HEK293 (cell line): ENCODE measurements around the gene MICAL3.

Experiments used
- CTCF ChIA-PET: fragments of 350-600 bp; formaldehyde crosslinking; extraction: SDS; loops from one replicate; lab custom pipeline; 2021; ENCODE audit warnings: antibody characterized with exemption; lab: Yijun Ruan, JAX
- POLR2A ChIA-PET: fragments of 300-600 bp; formaldehyde crosslinking; extraction: SDS; loops from one replicate; lab custom pipeline; 2020; ENCODE audit warnings: antibody characterized with exemption, inconsistent platforms; lab: Yijun Ruan, JAX
- H3K27ac ChIP-seq: fragments of 200-500 bp; sonication (Bioruptor generic); 2 replicates; pipeline ENCODE4 v1.5.1; 2014; ENCODE audit warnings: low read depth, low read length, control low read depth, inconsistent platforms; ENCODE audit errors: extremely low read depth
- H3K36me3 ChIP-seq, 2 experiments: fragments of 200-500 bp in 1 of 2; sonication (Bioruptor generic) in 1 of 2; 1 replicate in 1 of 2; 2 replicates in 1 of 2; pipeline ENCODE4 v1.5.1; 2014 to 2017; ENCODE audit warnings: inconsistent platforms in 2 of 2, low read length in 2 of 2; ENCODE audit not compliant: control insufficient read depth in 2 of 2, insufficient read depth in 1 of 2
- H3K4me1 ChIP-seq: fragments of 200-500 bp; sonication (Bioruptor generic); 2 replicates; pipeline ENCODE4 v1.5.1; 2014; ENCODE audit warnings: mild to moderate bottlenecking, low read length, inconsistent platforms; ENCODE audit not compliant: control insufficient read depth, insufficient read depth
- H3K4me3 ChIP-seq: 2 replicates; pipeline ENCODE4 v1.5.1; 2011; ENCODE audit warnings: low read depth, mild to moderate bottlenecking, control low read depth, low read length, moderate library complexity
- H3K9me3 ChIP-seq: fragments of 200-500 bp; sonication (Bioruptor generic); 2 replicates; pipeline ENCODE4 v1.5.1; 2014; ENCODE audit warnings: low read depth, low read length, inconsistent platforms; ENCODE audit not compliant: control insufficient read depth, insufficient read depth
- AEBP2 ChIP-seq: fragments of 450-650 bp; formaldehyde crosslinking; IDR thresholded peaks from 2 replicates; pipeline ENCODE4 v1.5.1; 2016; ENCODE audit warnings: missing biosample characterization, missing genetic modification characterization, borderline replicate concordance
- GLIS1 ChIP-seq: fragments of 450-650 bp; formaldehyde crosslinking; IDR thresholded peaks from 2 replicates; pipeline ENCODE4 v1.5.1; 2016; ENCODE audit warnings: missing biosample characterization, missing genetic modification characterization
- GLIS2 ChIP-seq: fragments of 450-650 bp; formaldehyde crosslinking; IDR thresholded peaks from 2 replicates; pipeline ENCODE4 v1.5.1; 2016; ENCODE audit warnings: missing biosample characterization, missing genetic modification characterization
- PRDM4 ChIP-seq: fragments of 450-650 bp; formaldehyde crosslinking; IDR thresholded peaks from 2 replicates; pipeline ENCODE4 v1.5.1; 2017; ENCODE audit warnings: missing biosample characterization, missing genetic modification characterization
- SP3 ChIP-seq: fragments of 450-650 bp; formaldehyde crosslinking; IDR thresholded peaks from 2 replicates; pipeline ENCODE4 v1.5.1; 2016; ENCODE audit warnings: missing biosample characterization, missing genetic modification characterization
- ZBTB1 ChIP-seq: fragments of 450-650 bp; formaldehyde crosslinking; IDR thresholded peaks from 2 replicates; pipeline ENCODE4 v1.5.1; 2016; ENCODE audit warnings: missing biosample characterization, missing genetic modification characterization
- ZIC2 ChIP-seq: fragments of 450-650 bp; formaldehyde crosslinking; IDR thresholded peaks from 2 replicates; pipeline ENCODE4 v1.5.1; 2016; ENCODE audit warnings: missing biosample characterization, missing genetic modification characterization
- ZNF211 ChIP-seq: fragments of 450-650 bp; formaldehyde crosslinking; IDR thresholded peaks from 2 replicates; pipeline ENCODE4 v1.5.1; 2016; ENCODE audit warnings: low read depth, missing biosample characterization, missing genetic modification characterization
- ZNF350 ChIP-seq: fragments of 450-650 bp; formaldehyde crosslinking; IDR thresholded peaks from 2 replicates; pipeline ENCODE4 v1.5.0; 2017; ENCODE audit warnings: missing biosample characterization, mild to moderate bottlenecking, missing genetic modification characterization
- ZNF394 ChIP-seq: fragments of 450-650 bp; formaldehyde crosslinking; IDR thresholded peaks from 2 replicates; pipeline ENCODE4 v1.5.1; 2016; ENCODE audit warnings: missing biosample characterization, missing genetic modification characterization, mild to moderate bottlenecking, moderate library complexity, borderline replicate concordance
- ZNF426 ChIP-seq: fragments of 450-650 bp; formaldehyde crosslinking; IDR thresholded peaks from 2 replicates; pipeline ENCODE4 v1.5.1; 2017; ENCODE audit warnings: missing biosample characterization, missing genetic modification characterization, mild to moderate bottlenecking, inconsistent platforms, moderate library complexity
- ZNF623 ChIP-seq: fragments of 450-650 bp; formaldehyde crosslinking; IDR thresholded peaks from 2 replicates; pipeline ENCODE4 v1.5.1; 2016; ENCODE audit warnings: missing biosample characterization, missing genetic modification characterization
- TF ChIP-seq, protein P1 (sequence below): fragments of 450-650 bp; formaldehyde crosslinking; conservative IDR thresholded peaks from 2 replicates; pipeline ENCODE4 v1.5.1; 2016; ENCODE audit warnings: low read depth, missing biosample characterization, missing genetic modification characterization
- TF ChIP-seq, protein P2 (sequence below): fragments of 450-650 bp; formaldehyde crosslinking; IDR thresholded peaks from 2 replicates; pipeline ENCODE4 v1.5.1; 2016; ENCODE audit warnings: missing biosample characterization, missing genetic modification characterization
- TF ChIP-seq, protein P3 (sequence below): fragments of 450-650 bp; formaldehyde crosslinking; conservative IDR thresholded peaks from 2 replicates; pipeline ENCODE4 v1.5.1; 2016; ENCODE audit warnings: low read depth, missing biosample characterization, missing genetic modification characterization

MICAL3 gene

GRCh38 chr22:17769716-17770082 lies 254.7 kb downstream of the MICAL3 start:
- no peaks in the 10 kb centered on the region for H3K9me3 ChIP-seq
- POLR2A ChIA-PET: interaction anchor here (1.5 kb wide), 1 partner anchor 15 kb away, joined by 4 read pairs; no protein-coding TSS in a partner anchor
- H3K4me3 ChIP-seq: no peak overlapping the region
- peaks cover 0 to 7% of the 10 kb centered on the region in 2 experiments; a peak in 1 of 3 replicates for H3K36me3 ChIP-seq
- H3K27ac ChIP-seq: no peak overlapping the region
- CTCF ChIA-PET: interaction anchor here (0.6 to 1.4 kb wide), 2 partner anchors 27 to 302 kb away, joined by 3 to 6 read pairs; no protein-coding TSS in a partner anchor
- TF ChIP-seq ZNF350 (no peak), GLIS1 (peak; percentile 23; the same call in 1 of the 2 replicates), GLIS2 (0 out of 2 replicates have a peak, but pooled peaks have one; percentile 22)
- TF ChIP-seq, all 188 proteins: peak for 2
- peaks cover 5% of the 10 kb centered on the region for H3K4me1 ChIP-seq

DNA sequence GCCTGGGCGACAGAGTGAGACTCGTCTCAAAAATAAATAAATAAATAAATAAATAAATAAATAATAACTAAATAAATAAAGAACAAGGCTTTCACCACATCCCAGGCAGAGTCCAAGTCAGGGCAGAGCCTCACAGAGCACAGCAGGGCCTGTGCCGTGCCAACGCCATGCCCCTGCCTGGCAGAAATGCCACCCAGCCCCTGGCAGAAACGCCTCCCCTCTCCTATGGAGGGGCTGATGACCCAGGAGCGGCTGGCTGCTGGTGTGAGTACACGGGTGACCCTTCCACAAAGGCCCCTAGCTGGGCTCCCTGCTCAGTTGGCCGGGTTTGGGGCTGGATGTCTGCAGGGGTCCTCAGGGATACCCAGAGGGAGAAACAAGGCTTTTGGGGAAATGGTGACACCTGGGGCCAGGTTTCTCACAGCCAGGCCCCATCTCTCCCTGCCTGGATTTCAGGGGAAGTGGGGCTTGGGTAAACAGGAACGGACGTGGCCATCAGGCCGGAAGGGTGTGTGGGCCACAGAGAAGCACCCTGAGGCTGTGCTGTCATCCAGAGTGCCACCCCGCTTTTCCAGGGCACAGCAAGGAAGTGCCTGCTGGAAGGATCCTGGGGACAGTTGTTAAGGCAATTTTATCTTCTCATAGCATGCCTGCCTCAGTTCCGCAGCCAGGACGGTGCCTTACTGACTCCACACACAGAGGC lies 255.2 kb downstream of the MICAL3 start:
- Histone ChIP-seq H3K27ac (no peak overlapping the region), H3K9me3 (no peaks in the 10 kb centered on the region)
- CTCF ChIA-PET: interaction anchor here (0.6 kb wide), 1 partner anchor 309 kb away, joined by 4 read pairs; no protein-coding TSS in a partner anchor
- TF ChIP-seq ZNF623 (0 out of 2 replicates have a peak, but pooled peaks have one; percentile 20), PRDM4 (tag by site-specific recombination) (no peak), AEBP2 (tag by site-specific recombination) (no peak), SP3 (tag by site-specific recombination) (no peak), ZBTB1 (no peak), ZNF211 (no peak), ZNF426 (tag by site-specific recombination) (peak; percentile 32), ZNF394 (tag by site-specific recombination) (peak; percentile 42; the same call in 1 of the 2 replicates), ZIC2 (peak; percentile 58)
- TF ChIP-seq, protein P1, sequence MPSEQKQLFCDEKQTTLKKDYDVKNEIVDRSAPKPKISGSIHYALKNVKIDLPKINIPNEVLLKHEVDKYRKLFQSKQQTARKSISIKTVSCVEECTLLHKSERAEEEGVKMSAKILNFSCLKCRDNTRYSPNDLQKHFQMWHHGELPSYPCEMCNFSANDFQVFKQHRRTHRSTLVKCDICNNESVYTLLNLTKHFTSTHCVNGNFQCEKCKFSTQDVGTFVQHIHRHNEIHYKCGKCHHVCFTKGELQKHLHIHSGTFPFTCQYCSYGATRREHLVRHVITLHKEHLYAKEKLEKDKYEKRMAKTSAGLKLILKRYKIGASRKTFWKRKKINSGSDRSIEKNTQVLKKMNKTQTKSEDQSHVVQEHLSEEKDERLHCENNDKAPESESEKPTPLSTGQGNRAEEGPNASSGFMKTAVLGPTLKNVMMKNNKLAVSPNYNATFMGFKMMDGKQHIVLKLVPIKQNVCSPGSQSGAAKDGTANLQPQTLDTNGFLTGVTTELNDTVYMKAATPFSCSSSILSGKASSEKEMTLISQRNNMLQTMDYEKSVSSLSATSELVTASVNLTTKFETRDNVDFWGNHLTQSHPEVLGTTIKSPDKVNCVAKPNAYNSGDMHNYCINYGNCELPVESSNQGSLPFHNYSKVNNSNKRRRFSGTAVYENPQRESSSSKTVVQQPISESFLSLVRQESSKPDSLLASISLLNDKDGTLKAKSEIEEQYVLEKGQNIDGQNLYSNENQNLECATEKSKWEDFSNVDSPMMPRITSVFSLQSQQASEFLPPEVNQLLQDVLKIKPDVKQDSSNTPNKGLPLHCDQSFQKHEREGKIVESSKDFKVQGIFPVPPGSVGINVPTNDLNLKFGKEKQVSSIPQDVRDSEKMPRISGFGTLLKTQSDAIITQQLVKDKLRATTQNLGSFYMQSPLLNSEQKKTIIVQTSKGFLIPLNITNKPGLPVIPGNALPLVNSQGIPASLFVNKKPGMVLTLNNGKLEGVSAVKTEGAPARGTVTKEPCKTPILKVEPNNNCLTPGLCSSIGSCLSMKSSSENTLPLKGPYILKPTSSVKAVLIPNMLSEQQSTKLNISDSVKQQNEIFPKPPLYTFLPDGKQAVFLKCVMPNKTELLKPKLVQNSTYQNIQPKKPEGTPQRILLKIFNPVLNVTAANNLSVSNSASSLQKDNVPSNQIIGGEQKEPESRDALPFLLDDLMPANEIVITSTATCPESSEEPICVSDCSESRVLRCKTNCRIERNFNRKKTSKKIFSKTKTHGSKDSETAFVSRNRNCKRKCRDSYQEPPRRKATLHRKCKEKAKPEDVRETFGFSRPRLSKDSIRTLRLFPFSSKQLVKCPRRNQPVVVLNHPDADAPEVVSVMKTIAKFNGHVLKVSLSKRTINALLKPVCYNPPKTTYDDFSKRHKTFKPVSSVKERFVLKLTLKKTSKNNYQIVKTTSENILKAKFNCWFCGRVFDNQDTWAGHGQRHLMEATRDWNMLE (tag by site-specific recombination): peak; percentile 52; the same call in 1 of the 2 replicates
- TF ChIP-seq, protein P2, sequence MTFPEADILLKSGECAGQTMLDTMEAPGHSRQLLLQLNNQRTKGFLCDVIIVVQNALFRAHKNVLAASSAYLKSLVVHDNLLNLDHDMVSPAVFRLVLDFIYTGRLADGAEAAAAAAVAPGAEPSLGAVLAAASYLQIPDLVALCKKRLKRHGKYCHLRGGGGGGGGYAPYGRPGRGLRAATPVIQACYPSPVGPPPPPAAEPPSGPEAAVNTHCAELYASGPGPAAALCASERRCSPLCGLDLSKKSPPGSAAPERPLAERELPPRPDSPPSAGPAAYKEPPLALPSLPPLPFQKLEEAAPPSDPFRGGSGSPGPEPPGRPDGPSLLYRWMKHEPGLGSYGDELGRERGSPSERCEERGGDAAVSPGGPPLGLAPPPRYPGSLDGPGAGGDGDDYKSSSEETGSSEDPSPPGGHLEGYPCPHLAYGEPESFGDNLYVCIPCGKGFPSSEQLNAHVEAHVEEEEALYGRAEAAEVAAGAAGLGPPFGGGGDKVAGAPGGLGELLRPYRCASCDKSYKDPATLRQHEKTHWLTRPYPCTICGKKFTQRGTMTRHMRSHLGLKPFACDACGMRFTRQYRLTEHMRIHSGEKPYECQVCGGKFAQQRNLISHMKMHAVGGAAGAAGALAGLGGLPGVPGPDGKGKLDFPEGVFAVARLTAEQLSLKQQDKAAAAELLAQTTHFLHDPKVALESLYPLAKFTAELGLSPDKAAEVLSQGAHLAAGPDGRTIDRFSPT (tag by site-specific recombination): peak; percentile 75; the same call in 1 of the 2 replicates
- TF ChIP-seq, protein P3, sequence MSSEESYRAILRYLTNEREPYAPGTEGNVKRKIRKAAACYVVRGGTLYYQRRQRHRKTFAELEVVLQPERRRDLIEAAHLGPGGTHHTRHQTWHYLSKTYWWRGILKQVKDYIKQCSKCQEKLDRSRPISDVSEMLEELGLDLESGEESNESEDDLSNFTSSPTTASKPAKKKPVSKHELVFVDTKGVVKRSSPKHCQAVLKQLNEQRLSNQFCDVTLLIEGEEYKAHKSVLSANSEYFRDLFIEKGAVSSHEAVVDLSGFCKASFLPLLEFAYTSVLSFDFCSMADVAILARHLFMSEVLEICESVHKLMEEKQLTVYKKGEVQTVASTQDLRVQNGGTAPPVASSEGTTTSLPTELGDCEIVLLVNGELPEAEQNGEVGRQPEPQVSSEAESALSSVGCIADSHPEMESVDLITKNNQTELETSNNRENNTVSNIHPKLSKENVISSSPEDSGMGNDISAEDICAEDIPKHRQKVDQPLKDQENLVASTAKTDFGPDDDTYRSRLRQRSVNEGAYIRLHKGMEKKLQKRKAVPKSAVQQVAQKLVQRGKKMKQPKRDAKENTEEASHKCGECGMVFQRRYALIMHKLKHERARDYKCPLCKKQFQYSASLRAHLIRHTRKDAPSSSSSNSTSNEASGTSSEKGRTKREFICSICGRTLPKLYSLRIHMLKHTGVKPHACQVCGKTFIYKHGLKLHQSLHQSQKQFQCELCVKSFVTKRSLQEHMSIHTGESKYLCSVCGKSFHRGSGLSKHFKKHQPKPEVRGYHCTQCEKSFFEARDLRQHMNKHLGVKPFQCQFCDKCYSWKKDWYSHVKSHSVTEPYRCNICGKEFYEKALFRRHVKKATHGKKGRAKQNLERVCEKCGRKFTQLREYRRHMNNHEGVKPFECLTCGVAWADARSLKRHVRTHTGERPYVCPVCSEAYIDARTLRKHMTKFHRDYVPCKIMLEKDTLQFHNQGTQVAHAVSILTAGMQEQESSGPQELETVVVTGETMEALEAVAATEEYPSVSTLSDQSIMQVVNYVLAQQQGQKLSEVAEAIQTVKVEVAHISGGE: peak; percentile 34; the same call in 1 of the 2 replicates
- TF ChIP-seq, all 188 proteins: peak for 7
- Histone ChIP-seq H3K4me3 (no peak overlapping the region), H3K4me1 (peaks cover 5% of the 10 kb centered on the region), H3K36me3 (peaks cover 0 to 7% of the 10 kb centered on the region in 2 experiments; a peak in 1 of 3 replicates)
- POLR2A ChIA-PET: interaction anchor here (1.5 kb wide), 1 partner anchor 15 kb away, joined by 4 read pairs; no protein-coding TSS in a partner anchor
